H9 (cell line): ENCODE data around the gene RTP3. TPM values are rescaled to one million over a fixed set of nuclear protein-coding genes. Genes with fewer than 3 reads are reported as not detected.
"Not testable (repeated sequence)": the region's sequence is repeated elsewhere in the genome, so short reads cannot be mapped to it uniquely, and the experiment has no call there.

Source experiments
- DNase-seq: peaks from one replicate; pipeline ENCODE4 v3.0.0-alpha.2; 2017
- H2AFZ ChIP-seq: one replicate; pipeline ENCODE4 v1.6.1; 2013; ENCODE audit warnings: mild to moderate bottlenecking, low read length, control low read depth, moderate library complexity
- H2AK5ac ChIP-seq: 2 replicates; pipeline ENCODE4 v1.6.1; 2013; ENCODE audit warnings: low read length, control low read depth, mixed read lengths; ENCODE audit not compliant: insufficient read length
- H2BK120ac ChIP-seq: one replicate; pipeline ENCODE4 v1.6.1; 2013; ENCODE audit warnings: low read depth, mild to moderate bottlenecking, low read length, control low read depth, inconsistent platforms; ENCODE audit not compliant: poor library complexity, severe bottlenecking
- H2BK12ac ChIP-seq: 2 replicates; pipeline ENCODE4 v1.6.1; 2013; ENCODE audit warnings: low read length, control low read depth, mixed read lengths, low read depth; ENCODE audit not compliant: insufficient read length
- H2BK15ac ChIP-seq: 2 replicates; pipeline ENCODE4 v1.6.1; 2013; ENCODE audit warnings: low read depth, low read length, control low read depth
- H2BK20ac ChIP-seq: one replicate; pipeline ENCODE4 v1.6.1; 2013; ENCODE audit warnings: low read depth, mild to moderate bottlenecking, low read length, control low read depth, inconsistent platforms; ENCODE audit not compliant: poor library complexity, severe bottlenecking
- H2BK5ac ChIP-seq: 2 replicates; pipeline ENCODE4 v1.6.1; 2013; ENCODE audit warnings: low read length, control low read depth, mixed read lengths; ENCODE audit not compliant: insufficient read length
- H3K14ac ChIP-seq: 2 replicates; pipeline ENCODE4 v1.6.1; 2013; ENCODE audit warnings: low read length, control low read depth; ENCODE audit not compliant: insufficient read depth
- H3K18ac ChIP-seq: 2 replicates; pipeline ENCODE4 v1.6.1; 2013; ENCODE audit warnings: low read depth, mild to moderate bottlenecking, mixed read lengths, low read length, control low read depth; ENCODE audit not compliant: insufficient read length
- H3K23ac ChIP-seq: 2 replicates; pipeline ENCODE4 v1.6.1; 2013; ENCODE audit warnings: low read length, control low read depth, mixed read lengths, low read depth; ENCODE audit not compliant: insufficient read length
- H3K23me2 ChIP-seq: 2 replicates; pipeline ENCODE4 v1.6.1; 2013; ENCODE audit warnings: low read depth, mild to moderate bottlenecking, mixed read lengths, low read length, control low read depth; ENCODE audit not compliant: insufficient read length, poor library complexity, severe bottlenecking
- H3K27ac ChIP-seq: 2 replicates; pipeline ENCODE4 v1.5.1; 2013; ENCODE audit warnings: low read length, control low read depth, mixed read lengths, low read depth; ENCODE audit not compliant: insufficient read length
- H3K27me3 ChIP-seq: 2 replicates; pipeline ENCODE4 v1.6.1; 2013; ENCODE audit warnings: low read length, control low read depth, inconsistent platforms; ENCODE audit not compliant: insufficient read depth
- H3K4ac ChIP-seq: 2 replicates; pipeline ENCODE4 v1.6.1; 2013; ENCODE audit warnings: low read depth, mild to moderate bottlenecking, control low read depth, inconsistent platforms, low read length, moderate library complexity
- H3K4me1 ChIP-seq: 2 replicates; pipeline ENCODE4 v1.6.1; 2013; ENCODE audit warnings: low read length, control low read depth, inconsistent platforms; ENCODE audit not compliant: insufficient read depth
- H3K4me2 ChIP-seq: 2 replicates; pipeline ENCODE4 v1.6.1; 2013; ENCODE audit warnings: low read length, control low read depth, mixed read lengths; ENCODE audit not compliant: insufficient read length, insufficient read depth
- H3K56ac ChIP-seq: 2 replicates; pipeline ENCODE4 v1.6.1; 2013; ENCODE audit warnings: low read depth, mild to moderate bottlenecking, mixed read lengths, low read length, control low read depth; ENCODE audit not compliant: insufficient read length
- H3K79me1 ChIP-seq: 2 replicates; pipeline ENCODE4 v1.6.1; 2013; ENCODE audit warnings: low read depth, mild to moderate bottlenecking, moderate library complexity, low read length, control low read depth, inconsistent platforms; ENCODE audit not compliant: insufficient read depth, poor library complexity, severe bottlenecking
- H3K79me2 ChIP-seq: 2 replicates; pipeline ENCODE4 v1.6.1; 2013; ENCODE audit warnings: low read length, control low read depth, inconsistent platforms; ENCODE audit not compliant: insufficient read depth
- H3K9ac ChIP-seq: 2 replicates; pipeline ENCODE4 v1.6.1; 2013; ENCODE audit warnings: low read length, control low read depth, mixed read lengths; ENCODE audit not compliant: insufficient read length; ENCODE audit errors: extremely low read depth
- H3K9me3 ChIP-seq: one replicate; pipeline ENCODE4 v1.6.1; 2013; ENCODE audit warnings: low read depth, low read length, inconsistent platforms; ENCODE audit not compliant: control insufficient read depth
- H3T11ph ChIP-seq: one replicate; pipeline ENCODE4 v1.6.1; 2013; ENCODE audit warnings: mild to moderate bottlenecking, low read length, control low read depth, inconsistent platforms
- H4K20me1 ChIP-seq: one replicate; pipeline ENCODE4 v1.6.1; 2013; ENCODE audit not compliant: control insufficient read depth, insufficient read length, insufficient read depth
- H4K5ac ChIP-seq: 2 replicates; pipeline ENCODE4 v1.6.1; 2013; ENCODE audit warnings: low read depth, mild to moderate bottlenecking, mixed read lengths, low read length, control low read depth; ENCODE audit not compliant: insufficient read length
- H4K8ac ChIP-seq: replicated peaks from 2 replicates; pipeline ENCODE4 v1.6.1; 2013; ENCODE audit warnings: low read length, control low read depth, mixed read lengths, low read depth; ENCODE audit not compliant: insufficient read length
- H4K91ac ChIP-seq: 2 replicates; pipeline ENCODE4 v1.6.1; 2013; ENCODE audit warnings: low read depth, mild to moderate bottlenecking, moderate library complexity, mixed read lengths, low read length, control low read depth; ENCODE audit not compliant: insufficient read length
- H3K27ac Mint-ChIP-seq, 3 experiments: 2 replicates in 2 of 3; 3 replicates in 1 of 3; pipeline ENCODE4 v1.8.0; 2020 to 2021; ENCODE audit warnings: mixed read lengths in 3 of 3, mild to moderate bottlenecking in 1 of 3, moderate library complexity in 1 of 3
- H3K27me3 Mint-ChIP-seq: 2 replicates; pipeline ENCODE4 v1.8.0; 2021; ENCODE audit warnings: low read depth, mild to moderate bottlenecking, moderate library complexity, mixed read lengths
- H3K36me3 Mint-ChIP-seq, 3 experiments: 2 replicates in 2 of 3; 3 replicates in 1 of 3; pipeline ENCODE4 v1.8.0; 2020 to 2021; ENCODE audit warnings: low read depth in 3 of 3, mixed read lengths in 3 of 3; ENCODE audit not compliant: insufficient read depth in 1 of 3
- H3K4me1 Mint-ChIP-seq, 2 experiments: 2 replicates each; pipeline ENCODE4 v1.8.0; 2020; ENCODE audit warnings: mixed read lengths in 2 of 2
- H3K4me3 Mint-ChIP-seq, 2 experiments: 2 replicates in 1 of 2; 3 replicates in 1 of 2; pipeline ENCODE4 v1.8.0; 2020 to 2021; ENCODE audit warnings: mild to moderate bottlenecking in 2 of 2, mixed read lengths in 2 of 2, moderate library complexity in 1 of 2
- H3K9me3 Mint-ChIP-seq, 2 experiments: 2 replicates in 1 of 2; 3 replicates in 1 of 2; pipeline ENCODE4 v1.8.0; 2020; ENCODE audit warnings: mild to moderate bottlenecking in 2 of 2, mixed read lengths in 2 of 2, moderate library complexity in 1 of 2
- CTCF ChIP-seq: fragments of 200-600 bp; sonication (generic); conservative IDR thresholded peaks from 3 replicates; pipeline ENCODE4 v1.8.0; 2021; ENCODE audit warnings: antibody characterized with exemption, mild to moderate bottlenecking
- WGBS: extraction: QIAGEN DNeasy Blood & Tissue Kit; methylation state at CpG from one replicate; pipeline ENCODE4 v1.1.7; 2013; ENCODE audit warnings: missing lambda C conversion rate, low lambda C conversion rate, mixed read lengths; ENCODE audit not compliant: insufficient read length; ENCODE audit errors: extremely low coverage; 5-methylcytosine and 5-hydroxymethylcytosine counted together
- total RNA-seq: library from RNA; stranded (reverse); gene quantifications from 2 replicates; pipeline ENCODE4 v1.2.1, GENCODE V29; 2021

The RTP3 gene
- total RNA-seq, 1 experiment from 2014 or later = not detected

- no CpG with 5 or more reads among the region's 5 CpGs for WGBS
- no peak overlapping the region for H3K4me3 Mint-ChIP-seq
- Histone ChIP-seq H4K5ac (no peak overlapping the region), H2AK5ac (no peak overlapping the region), H4K91ac (no peak overlapping the region), H3K4me2 (no peak overlapping the region), H2BK5ac (no peak overlapping the region), H2BK15ac (no peak overlapping the region), H4K20me1 (no peaks in the 10 kb centered on the region), H2BK20ac (no peak overlapping the region), H2AFZ (no peak overlapping the region), H3K27me3 (no peaks in the 10 kb centered on the region), H3K9ac (no peak overlapping the region), H3K56ac (no peak overlapping the region), H3K9me3 (no peaks in the 10 kb centered on the region), H3K79me1 (no peaks in the 10 kb centered on the region), H3K23me2 (no peaks in the 10 kb centered on the region), H3K23ac (no peak overlapping the region), H3K79me2 (no peaks in the 10 kb centered on the region), H3K14ac (no peak overlapping the region), H3K27ac (no peak overlapping the region), H2BK120ac (no peak overlapping the region), H3K4ac (no peak overlapping the region), H4K8ac (no peak overlapping the region), H2BK12ac (no peak overlapping the region), H3K18ac (no peak overlapping the region), H3T11ph (no peak overlapping the region), H3K4me1 (peaks cover 4% of the 10 kb centered on the region; the same call in 1 of the 2 replicates)
- H3K36me3 Mint-ChIP-seq = peaks cover 0 to 8% (median 2%) of the 10 kb centered on the region in 3 experiments; a peak in 2 of 7 replicates
- no peaks in the 10 kb centered on the region for H3K9me3 Mint-ChIP-seq
- DNase-seq = no peak
- peaks cover 16 to 18% of the 10 kb centered on the region in 2 experiments for H3K4me1 Mint-ChIP-seq
- TF ChIP-seq CTCF = no peak
- no peak overlapping the region for H3K27ac Mint-ChIP-seq
- no peaks in the 10 kb centered on the region for H3K27me3 Mint-ChIP-seq
Measured at GRCh38 chr3:46537779-46538178, 40.0 kb downstream of the RTP3 start.

GRCh38 chr3:46538425-46538802 lies 40.6 kb downstream of the RTP3 start:
- H3K23ac ChIP-seq, H3K9me3 ChIP-seq, H3K27ac ChIP-seq, H4K8ac ChIP-seq, H3K27me3 ChIP-seq, H4K5ac ChIP-seq, H3K79me2 ChIP-seq, H3K9ac ChIP-seq, H3K4me2 ChIP-seq, H3K79me1 ChIP-seq, H3K4me3 Mint-ChIP-seq, H3K9me3 Mint-ChIP-seq, H3K56ac ChIP-seq, H2BK20ac ChIP-seq, H3K36me3 Mint-ChIP-seq, H4K91ac ChIP-seq, H3K27ac Mint-ChIP-seq, DNase-seq, H3K4me1 ChIP-seq, H3T11ph ChIP-seq, H2AFZ ChIP-seq, H3K14ac ChIP-seq, H3K18ac ChIP-seq, H2BK5ac ChIP-seq, H3K23me2 ChIP-seq, H2BK12ac ChIP-seq, H3K4ac ChIP-seq, H2BK120ac ChIP-seq, H2AK5ac ChIP-seq, H3K27me3 Mint-ChIP-seq, H2BK15ac ChIP-seq, H4K20me1 ChIP-seq: not testable (repeated sequence)
- H3K4me1 Mint-ChIP-seq = peaks cover 21 to 22% of the 10 kb centered on the region in 2 experiments
- no CpG with 5 or more reads among the region's 5 CpGs for WGBS
